HG02588 (cell line): ENCODE data around the gene TAMALIN.
A peak's percentile ranks its signal among the peaks of the same experiment; 100 is the strongest.

Experiments
- ATAC-seq: cut with Tn5 transposase; IDR thresholded peaks from one replicate; pipeline ENCODE4 v1.9.1; 2021; ENCODE audit warnings: mild to moderate bottlenecking, moderate library complexity; ENCODE audit not compliant: unreplicated experiment

Gene TAMALIN

GRCh38 chr12:52033446-52034140 is 26.8 kb downstream of the TAMALIN start:
- ATAC-seq, result no peak

DNA sequence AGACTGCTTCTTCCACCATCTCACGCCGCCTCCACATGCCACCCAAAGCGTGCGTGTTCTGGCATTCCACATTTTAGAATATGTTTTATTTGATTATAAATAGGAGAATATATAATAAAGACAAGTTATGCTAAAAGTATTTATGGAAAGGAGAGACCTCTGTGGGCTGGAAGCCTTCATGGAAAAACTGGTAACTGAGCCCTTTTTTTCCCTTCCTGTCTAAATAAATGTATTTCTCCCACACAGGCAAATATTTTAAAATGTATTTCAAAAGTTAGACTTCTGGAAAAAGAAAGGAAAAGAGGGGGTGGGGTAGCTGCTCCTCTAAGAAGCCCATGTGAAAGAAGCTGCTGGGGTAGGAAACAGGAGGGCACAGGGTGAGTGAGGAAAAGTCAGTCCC is 28.4 kb downstream of the TAMALIN start:
- ATAC-seq, result no peak

GRCh38 chr12:52035926-52036325 is 29.2 kb downstream of the TAMALIN start:
- ATAC-seq, result no peak

GRCh38 chr12:52036587-52037171 is 29.9 kb downstream of the TAMALIN start:
- ATAC-seq, result peak; percentile 46

DNA sequence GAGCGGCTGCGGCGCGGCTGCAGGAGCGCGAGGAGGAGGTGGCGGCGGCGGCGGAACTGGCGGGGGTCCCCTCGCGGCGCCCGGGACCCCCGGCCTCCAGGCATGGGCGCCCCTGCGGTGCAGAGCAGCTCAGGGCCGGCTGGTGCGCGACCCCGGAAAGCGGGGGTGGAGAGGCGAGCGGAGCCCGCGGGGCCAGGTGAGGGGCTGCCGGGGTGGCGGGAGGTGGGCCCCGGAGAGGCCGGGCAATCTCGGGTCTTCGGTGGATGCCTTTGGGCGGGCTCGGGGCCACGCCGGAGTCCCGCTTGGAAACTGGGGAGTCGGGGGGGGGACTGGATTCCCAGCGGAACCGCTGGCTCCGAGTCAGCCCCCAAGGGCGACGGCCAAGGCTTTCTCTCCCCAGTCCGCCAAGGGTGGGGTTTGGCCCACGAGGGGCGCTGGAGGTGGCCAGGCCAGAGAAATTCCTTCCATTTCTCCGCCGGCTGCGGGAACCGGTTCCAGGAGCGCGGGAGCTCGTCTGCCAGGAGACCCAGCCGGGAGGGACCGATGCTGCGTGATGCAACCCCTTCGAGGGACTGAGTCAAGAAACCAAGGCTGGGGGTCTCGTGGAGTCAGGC is 30.6 kb downstream of the TAMALIN start:
- ATAC-seq, result no peak

GRCh38 chr12:52038447-52038846 is 31.7 kb downstream of the TAMALIN start:
- ATAC-seq, result no peak

DNA sequence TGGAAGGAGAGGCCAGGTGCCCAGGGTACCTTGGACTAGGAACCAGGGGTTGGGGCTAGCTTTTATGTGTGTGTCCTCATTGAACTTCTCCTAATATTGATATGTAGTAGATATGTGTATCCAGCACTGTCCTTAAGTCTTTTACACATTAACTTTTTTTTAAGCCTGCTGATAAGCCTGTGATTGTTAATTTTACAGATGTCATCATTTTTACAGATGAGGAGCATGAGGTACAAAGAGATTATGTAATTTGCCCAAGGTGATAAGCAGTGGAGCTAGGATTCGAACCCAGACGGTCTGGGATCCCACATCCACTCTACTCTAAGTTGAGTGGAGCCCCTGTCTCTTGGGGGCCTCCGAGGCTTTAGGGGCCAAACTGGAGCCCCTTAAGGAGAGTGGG is 34.3 kb downstream of the TAMALIN start:
- ATAC-seq, result no peak

DNA sequence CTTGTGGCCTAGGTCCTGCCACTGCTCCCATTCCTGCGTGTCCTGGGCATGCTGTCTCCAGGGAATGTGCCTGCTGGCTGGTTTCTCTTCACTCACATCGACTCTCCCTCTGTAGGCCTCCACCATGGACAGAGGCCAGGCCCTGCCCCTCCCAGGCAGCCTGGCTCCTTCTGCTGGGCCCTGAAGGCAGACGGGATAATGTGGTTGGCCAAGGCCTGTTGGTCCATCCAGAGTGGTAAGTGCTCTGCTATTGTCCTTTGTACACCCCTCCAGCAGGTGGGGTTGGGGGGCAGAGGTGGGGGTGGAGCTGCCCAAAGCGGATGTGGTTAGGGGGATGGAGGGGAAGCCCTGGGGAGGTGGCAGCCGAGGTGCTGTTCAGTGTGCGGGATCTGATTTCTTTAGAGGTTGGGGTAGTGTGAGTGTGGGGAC is 35.0 kb downstream of the TAMALIN start:
- ATAC-seq, result no peak

GRCh38 chr12:52042706-52043385 is 36.1 kb downstream of the TAMALIN start:
- ATAC-seq, result no peak

GRCh38 chr12:52043386-52044212 is 36.9 kb downstream of the TAMALIN start:
- no peak for ATAC-seq

DNA sequence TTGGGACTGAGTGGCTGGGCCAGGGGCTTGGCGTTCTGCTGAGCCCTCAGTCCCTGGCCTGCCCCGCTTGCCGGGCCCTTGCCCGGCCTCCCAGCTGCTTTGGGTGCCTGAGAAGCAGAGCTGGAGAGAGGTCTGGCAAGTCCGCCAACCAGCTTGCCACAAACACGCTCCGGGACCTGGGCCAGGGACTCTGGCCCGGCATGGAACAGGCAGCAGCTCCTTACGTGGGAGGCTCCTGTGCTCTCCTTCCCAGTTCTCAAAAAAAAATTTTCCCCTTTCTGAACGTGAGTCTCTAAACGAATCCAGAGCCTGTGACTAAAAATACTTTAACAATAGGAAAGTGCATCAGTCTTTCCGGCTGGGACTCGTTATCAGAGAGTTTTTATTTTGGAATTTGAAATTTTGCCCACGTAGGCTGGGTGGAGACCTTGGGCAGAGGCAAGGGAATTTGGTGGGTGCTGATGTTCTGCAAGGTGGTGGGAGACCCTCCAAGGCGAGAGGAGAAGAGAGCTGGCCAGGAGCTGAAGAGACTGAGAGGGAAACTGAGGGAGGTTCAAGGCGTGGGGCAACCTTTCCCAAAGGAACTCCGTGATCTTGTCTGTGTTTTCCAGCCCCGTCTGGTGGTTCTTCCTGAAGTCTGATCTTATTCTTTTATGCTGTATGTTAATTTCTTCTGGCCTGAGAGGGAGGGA is 37.7 kb downstream of the TAMALIN start:
- ATAC-seq, result no peak

DNA sequence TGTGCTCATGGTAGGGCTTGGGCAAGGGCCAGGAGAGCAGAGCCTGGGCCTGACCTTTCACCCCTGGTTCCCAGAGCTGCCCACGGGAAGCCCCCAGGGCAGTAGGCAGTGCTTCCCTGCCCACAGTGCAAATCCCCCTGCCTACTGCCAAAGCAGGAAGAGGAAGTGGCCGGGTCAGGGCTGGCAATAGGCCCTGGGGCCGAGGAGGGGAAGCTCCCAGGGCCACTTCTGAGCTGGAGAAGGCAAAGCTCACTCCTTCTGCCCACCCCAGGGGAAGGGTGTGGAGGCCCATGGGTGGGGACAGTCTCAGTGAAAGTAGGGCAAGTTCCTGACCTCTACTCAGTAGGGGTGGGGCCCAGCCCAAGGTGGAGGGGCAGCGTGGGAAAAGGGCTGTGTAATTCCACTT is 39.1 kb downstream of the TAMALIN start:
- no peak for ATAC-seq

- ATAC-seq, result no peak
Measured at GRCh38 chr12:52046859-52047258, 40.1 kb downstream of the TAMALIN start.

DNA sequence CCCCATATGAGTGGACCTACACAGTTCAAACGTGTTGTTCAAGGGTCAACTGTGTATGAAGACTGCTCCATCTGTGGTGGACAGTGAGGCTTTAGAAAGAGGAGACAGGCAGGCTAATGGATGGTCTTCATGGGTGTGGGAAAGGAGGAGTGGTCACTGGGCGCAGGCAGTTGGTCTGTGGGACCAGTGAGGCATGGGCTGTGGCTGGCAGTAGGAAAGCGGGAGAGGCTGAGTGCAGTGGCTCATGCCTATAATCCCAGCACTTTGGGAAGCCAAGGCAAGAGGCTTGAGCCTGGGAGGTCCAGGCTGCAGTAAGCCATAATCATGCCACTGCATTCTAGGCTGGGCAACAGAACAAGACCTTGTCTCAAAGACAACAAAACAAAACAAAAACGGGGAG is 42.5 kb downstream of the TAMALIN start:
- ATAC-seq, result no peak

GRCh38 chr12:52049688-52050087 is 42.9 kb downstream of the TAMALIN start:
- ATAC-seq, result no peak

DNA sequence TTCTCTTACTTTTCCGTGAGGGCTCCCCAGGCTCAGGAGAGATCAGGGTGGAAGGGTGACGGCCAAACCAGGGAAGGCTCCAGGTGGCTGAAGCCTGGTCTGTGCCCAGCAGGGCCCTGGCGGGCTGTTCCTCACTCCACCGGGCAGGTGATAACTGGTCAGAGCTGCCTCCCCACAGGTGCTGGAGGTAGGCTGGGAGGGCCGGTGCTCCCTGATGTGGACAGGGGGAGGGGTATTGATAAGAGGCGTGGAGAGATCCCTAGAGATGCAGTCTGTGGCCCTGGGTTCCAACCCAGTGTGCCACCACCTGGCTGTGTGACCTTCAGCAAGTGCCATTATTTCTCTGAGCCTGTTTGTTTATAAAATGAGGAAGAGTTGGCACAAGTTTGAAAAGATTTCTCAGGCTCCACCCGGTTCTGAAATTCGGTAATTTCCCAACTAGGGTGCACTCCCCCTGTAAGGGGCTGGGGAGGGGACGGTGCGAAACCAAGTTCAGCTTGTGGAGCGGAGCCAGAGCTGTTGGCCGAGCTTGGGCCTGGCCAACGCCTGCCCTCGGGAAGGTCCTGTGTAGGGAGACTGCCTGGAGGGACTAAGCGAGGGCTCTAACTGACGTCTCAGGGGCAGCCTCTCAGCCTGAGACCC is 43.5 kb downstream of the TAMALIN start:
- ATAC-seq, result no peak

GRCh38 chr12:52050758-52051541 is 44.2 kb downstream of the TAMALIN start, which contains the start of gene NR4A1:
TSS of gene NR4A1 (plus strand) at chr12:52051442. CDS start at chr12:52054329, 2,887 bp downstream.
- peak; percentile 77 for ATAC-seq

GRCh38 chr12:52052468-52053186 is 45.9 kb downstream of the TAMALIN start:
- ATAC-seq, result no peak
